Endothelial cell of umbilical vein (primary cell): ENCODE measurements around the gene SCPEP1. TPM values are rescaled to one million over a fixed set of nuclear protein-coding genes. Genes with fewer than 3 reads are reported as not detected.

Source experiments
- BruUV-seq: library from RNA; stranded (reverse); fragments of 400-500 nt; replicated peaks from 2 replicates; lab custom pipeline; 2021; lab: Mats Ljungman, UMichigan
- CTCF ChIA-PET: fragments of 300-600, 350-600 bp; sonication (Branson Sonifier 250); formaldehyde crosslinking; loops from one replicate; lab custom pipeline; 2021; ENCODE audit warnings: antibody characterized with exemption, inconsistent platforms; lab: Charles Lee
- POLR2A ChIA-PET: fragments of 300-600, 350-600 bp; sonication (Branson Sonifier 250); formaldehyde crosslinking; loops from one replicate; lab custom pipeline; 2021; ENCODE audit warnings: antibody characterized with exemption, inconsistent platforms; lab: Charles Lee
- DNase-seq: peaks from one replicate; pipeline ENCODE4 v3.0.0-alpha.2; 2011; ENCODE audit warnings: low read depth, low spot score
- FAIRE-seq: peaks from 2 replicates; lab custom pipeline; 2011; peaks lifted over from hg19 to GRCh38; lab: Jason Lieb, UNC
- H2AFZ ChIP-seq: 2 replicates; pipeline ENCODE4 v1.6.0; 2012; ENCODE audit warnings: low read depth, low read length, control low read depth, inconsistent platforms
- H3K27ac ChIP-seq: 2 replicates; pipeline ENCODE4 v1.5.1; 2011; ENCODE audit warnings: low read depth, mild to moderate bottlenecking, control low read depth, low read length, moderate library complexity; ENCODE audit not compliant: insufficient read depth
- H3K27me3 ChIP-seq, 2 experiments: 2 replicates each; pipeline versions ENCODE4 v1.6.0 to v1.6.1; 2011; ENCODE audit warnings: low read length in 2 of 2, mixed read lengths in 1 of 2; ENCODE audit not compliant: control insufficient read depth in 2 of 2, insufficient read depth in 2 of 2
- H3K36me3 ChIP-seq, 2 experiments: 2 replicates in 1 of 2; 3 replicates in 1 of 2; pipeline ENCODE4 v1.5.1; 2011; ENCODE audit warnings: low read length in 2 of 2, mild to moderate bottlenecking in 1 of 2, moderate library complexity in 1 of 2; ENCODE audit not compliant: control insufficient read depth in 2 of 2, insufficient read depth in 2 of 2; ENCODE audit errors: extremely low read depth in 1 of 2
- H3K4me1 ChIP-seq: 3 replicates; pipeline ENCODE4 v1.5.1; 2011; ENCODE audit warnings: mild to moderate bottlenecking, low read length; ENCODE audit not compliant: control insufficient read depth, insufficient read depth; ENCODE audit errors: extremely low read depth
- H3K4me2 ChIP-seq: 2 replicates; pipeline ENCODE4 v1.6.1; 2011; ENCODE audit warnings: low read length, control low read depth, mixed read lengths; ENCODE audit not compliant: insufficient read depth
- H3K4me3 ChIP-seq, 3 experiments: fragments of 200-600 bp in 1 of 3; sonication (generic), shearing (Covaris generic) in 1 of 3; replicated peaks in 1 of 3; 2 replicates each; pipeline ENCODE4 v1.5.1; 2011 to 2016; ENCODE audit warnings: control low read depth in 3 of 3, low read length in 3 of 3, mild to moderate bottlenecking in 2 of 3, inconsistent platforms in 1 of 3, low read depth in 1 of 3, moderate library complexity in 1 of 3; ENCODE audit not compliant: insufficient read depth in 1 of 3
- H3K79me2 ChIP-seq: 2 replicates; pipeline ENCODE4 v1.6.0; 2012; ENCODE audit warnings: low read length, inconsistent platforms; ENCODE audit not compliant: control insufficient read depth, insufficient read depth
- H3K9ac ChIP-seq: replicated peaks from 2 replicates; pipeline ENCODE3; 2011; ENCODE audit warnings: low read length, control low read depth; ENCODE audit not compliant: insufficient read depth; ENCODE audit errors: extremely low read depth
- H3K9me1 ChIP-seq: replicated peaks from 3 replicates; pipeline ENCODE4 v1.6.0; 2011; ENCODE audit warnings: mild to moderate bottlenecking, low read length; ENCODE audit not compliant: control insufficient read depth, insufficient read depth; ENCODE audit errors: extremely low read depth
- H3K9me3 ChIP-seq: replicated peaks from 2 replicates; pipeline ENCODE4 v1.5.1; 2012; ENCODE audit warnings: low read length, inconsistent platforms; ENCODE audit not compliant: control insufficient read depth, insufficient read depth
- H4K20me1 ChIP-seq: replicated peaks from 2 replicates; pipeline ENCODE3; 2011; ENCODE audit warnings: mild to moderate bottlenecking, low read length; ENCODE audit not compliant: control insufficient read depth, insufficient read depth; ENCODE audit errors: extremely low read depth
- EZH2 ChIP-seq: IDR thresholded peaks from 2 replicates; pipeline ENCODE4 v1.6.1; 2012; ENCODE audit warnings: borderline replicate concordance, low read depth, mild to moderate bottlenecking, moderate library complexity, low read length, inconsistent platforms; ENCODE audit not compliant: severe bottlenecking
- FOS ChIP-seq: IDR thresholded peaks from 2 replicates; pipeline ENCODE4 v1.6.1; 2011; ENCODE audit warnings: mild to moderate bottlenecking, low read length, moderate library complexity, borderline replicate concordance; ENCODE audit not compliant: insufficient read depth
- GATA2 ChIP-seq: IDR thresholded peaks from 2 replicates; pipeline ENCODE4 v1.7.0; 2011; ENCODE audit warnings: low read depth, mild to moderate bottlenecking, moderate library complexity, mixed read lengths, low read length; ENCODE audit not compliant: insufficient read length, insufficient read depth
- JUN ChIP-seq: IDR thresholded peaks from 2 replicates; pipeline ENCODE4 v1.6.1; 2011; ENCODE audit warnings: borderline replicate concordance, low read depth; ENCODE audit not compliant: insufficient read length, insufficient read depth
- MYC ChIP-seq: IDR thresholded peaks from one replicate; pipeline ENCODE4 v1.6.1; 2011; ENCODE audit warnings: mild to moderate bottlenecking, low read depth, low read length
- POLR2A ChIP-seq: IDR thresholded peaks from 2 replicates; pipeline ENCODE4 v1.6.1; 2012; ENCODE audit warnings: low read depth, mild to moderate bottlenecking, control low read depth, low read length
- POLR2AphosphoS5 ChIP-seq: IDR thresholded peaks from 2 replicates; pipeline ENCODE4 v1.6.1; 2012; ENCODE audit warnings: low read depth, mild to moderate bottlenecking, control low read depth, low read length, moderate library complexity; ENCODE audit not compliant: insufficient read depth
- dilution Hi-C: fragments of 300-500 bp; cut with MboI; formaldehyde crosslinking; loops from one replicate; pipeline ENCODE4 v1.15.0; 2019; ENCODE audit warnings: low sequenced_read_pairs; ENCODE audit not compliant: extremely low pct_ligation_motif_present
- intact Hi-C: fragments of 100-400 bp; cut with micrococcal nuclease; formaldehyde crosslinking; loops from one replicate; pipeline ENCODE4 v1.10.0; 2022
- polyA plus RNA-seq, 4 experiments: library from polyadenylated mRNA; depleted of rRNA in 3 of 4; stranded (reverse) in 3 of 4; unstranded in 1 of 4; fragments of >200 nt; gene quantifications; 2 replicates each; pipeline versions ENCODE4 v1.2.1 to v1.2.3, GENCODE V29; 2011 to 2012; ENCODE audit warnings: missing spikeins in 1 of 4
- total RNA-seq: library from RNA; stranded (reverse); gene quantifications from 2 replicates; pipeline ENCODE4 v1.2.3, GENCODE V29; 2021
- TF ChIP-seq, protein P1 (sequence below), 2 donors: IDR thresholded peaks; 1 replicate in 1 of 2; 2 replicates in 1 of 2; pipeline ENCODE4 v1.5.1; 2011; ENCODE audit warnings: low read length in 2 of 2, mild to moderate bottlenecking in 2 of 2, moderate library complexity in 2 of 2, control low read depth in 1 of 2, inconsistent platforms in 1 of 2, low read depth in 1 of 2; ENCODE audit not compliant: insufficient read depth in 1 of 2; ENCODE audit errors: extremely low read depth in 1 of 2
- TF ChIP-seq, protein P2 (sequence below): IDR thresholded peaks from 2 replicates; pipeline ENCODE4 v1.6.1; 2011; ENCODE audit not compliant: insufficient read depth, insufficient read length

The SCPEP1 gene
- total and polyA plus RNA-seq, 2 donors (not counting 3 experiments of a cell fraction or from before 2014, with no cell fraction given) = 38.6 to 43.6 TPM

DNA sequence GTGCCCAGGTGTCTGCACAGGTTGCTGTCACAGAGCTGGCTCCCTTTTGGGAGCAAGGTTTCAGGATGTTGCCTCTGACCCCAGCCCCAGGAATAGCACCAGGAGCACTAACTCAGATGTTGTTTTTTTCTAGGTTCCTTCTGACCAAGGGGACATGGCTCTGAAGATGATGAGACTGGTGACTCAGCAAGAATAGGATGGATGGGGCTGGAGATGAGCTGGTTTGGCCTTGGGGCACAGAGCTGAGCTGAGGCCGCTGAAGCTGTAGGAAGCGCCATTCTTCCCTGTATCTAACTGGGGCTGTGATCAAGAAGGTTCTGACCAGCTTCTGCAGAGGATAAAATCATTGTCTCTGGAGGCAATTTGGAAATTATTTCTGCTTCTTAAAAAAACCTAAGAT lies 28.1 kb downstream of the SCPEP1 start:
- DNase-seq (no peak), FAIRE-seq (no peak)
- no peak overlapping the region for H3K4me3 ChIP-seq
- ChIA-PET CTCF (no interaction called here), POLR2A (no interaction called here)
- peaks cover 0 to 3% of the 10 kb centered on the region in 2 experiments for H3K27me3 ChIP-seq
- BruUV-seq = no TSS peak
- H3K27ac ChIP-seq = no peak overlapping the region
- no peaks in the 10 kb centered on the region for H4K20me1 ChIP-seq
- H3K36me3 ChIP-seq = no peaks in the 10 kb centered on the region
- no peaks in the 10 kb centered on the region for H3K9me3 ChIP-seq
- H2AFZ ChIP-seq = no peak overlapping the region
- no peaks in the 10 kb centered on the region for H3K9me1 ChIP-seq
- no peak overlapping the region for H3K9ac ChIP-seq
- H3K4me1 ChIP-seq = peaks cover 4% of the 10 kb centered on the region
- TF ChIP-seq JUN (no peak), MYC (no peak), POLR2A (no peak), POLR2AphosphoS5 (no peak), GATA2 (no peak), EZH2 (no peak), FOS (no peak)
- TF ChIP-seq, protein P1, sequence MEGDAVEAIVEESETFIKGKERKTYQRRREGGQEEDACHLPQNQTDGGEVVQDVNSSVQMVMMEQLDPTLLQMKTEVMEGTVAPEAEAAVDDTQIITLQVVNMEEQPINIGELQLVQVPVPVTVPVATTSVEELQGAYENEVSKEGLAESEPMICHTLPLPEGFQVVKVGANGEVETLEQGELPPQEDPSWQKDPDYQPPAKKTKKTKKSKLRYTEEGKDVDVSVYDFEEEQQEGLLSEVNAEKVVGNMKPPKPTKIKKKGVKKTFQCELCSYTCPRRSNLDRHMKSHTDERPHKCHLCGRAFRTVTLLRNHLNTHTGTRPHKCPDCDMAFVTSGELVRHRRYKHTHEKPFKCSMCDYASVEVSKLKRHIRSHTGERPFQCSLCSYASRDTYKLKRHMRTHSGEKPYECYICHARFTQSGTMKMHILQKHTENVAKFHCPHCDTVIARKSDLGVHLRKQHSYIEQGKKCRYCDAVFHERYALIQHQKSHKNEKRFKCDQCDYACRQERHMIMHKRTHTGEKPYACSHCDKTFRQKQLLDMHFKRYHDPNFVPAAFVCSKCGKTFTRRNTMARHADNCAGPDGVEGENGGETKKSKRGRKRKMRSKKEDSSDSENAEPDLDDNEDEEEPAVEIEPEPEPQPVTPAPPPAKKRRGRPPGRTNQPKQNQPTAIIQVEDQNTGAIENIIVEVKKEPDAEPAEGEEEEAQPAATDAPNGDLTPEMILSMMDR (IDR thresholded peaks at IDR 0.05; ENCODE audit: extremely low read depth in 1 of 2, insufficient read depth in 1 of 2, low read depth in 1 of 2, low read length in 2 of 2) = no peak
- TF ChIP-seq, protein P2, sequence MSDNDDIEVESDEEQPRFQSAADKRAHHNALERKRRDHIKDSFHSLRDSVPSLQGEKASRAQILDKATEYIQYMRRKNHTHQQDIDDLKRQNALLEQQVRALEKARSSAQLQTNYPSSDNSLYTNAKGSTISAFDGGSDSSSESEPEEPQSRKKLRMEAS = no peak
- H3K4me2 ChIP-seq = no peak overlapping the region
- H3K79me2 ChIP-seq = no peaks in the 10 kb centered on the region
- dilution Hi-C loops (no loop called here), intact Hi-C loops (no loop called here)
